SK-N-MC (cell line): ENCODE results near the gene YWHAH.

Source experiments
- EZH2 ChIP-seq: fragments of 200-600 bp; sonication (generic); IDR thresholded peaks from one replicate; pipeline ENCODE4 v1.6.1; 2017; ENCODE audit warnings: antibody characterized with exemption
- FOXP2 ChIP-seq: optimal IDR thresholded peaks from 2 replicates; pipeline ENCODE3; 2011; ENCODE audit warnings: mild to moderate bottlenecking, moderate library complexity; ENCODE audit not compliant: insufficient read depth; ENCODE audit errors: extremely low read length, control extremely low read depth
- POLR2AphosphoS5 ChIP-seq: IDR thresholded peaks from 2 replicates; pipeline ENCODE4 v1.6.1; 2012; ENCODE audit warnings: mild to moderate bottlenecking, low read depth, low read length, borderline replicate concordance

GRCh38 chr22:31956360-31956759 is 12.0 kb downstream of the YWHAH start:
- TF ChIP-seq EZH2: no peak
- TF ChIP-seq POLR2AphosphoS5: no peak
- no peak for TF ChIP-seq FOXP2
